Measurements from ENCODE around the gene MLXIPL. TPM values are rescaled to one million over a fixed set of nuclear protein-coding genes. Genes with fewer than 3 reads are reported as not detected.
"Not testable (repeated sequence)": the region's sequence is repeated elsewhere in the genome, so short reads cannot be mapped to it uniquely, and the experiment has no call there.

MLXIPL gene
- total RNA-seq, 1 donor from 2014 or later = not detected

DNA sequence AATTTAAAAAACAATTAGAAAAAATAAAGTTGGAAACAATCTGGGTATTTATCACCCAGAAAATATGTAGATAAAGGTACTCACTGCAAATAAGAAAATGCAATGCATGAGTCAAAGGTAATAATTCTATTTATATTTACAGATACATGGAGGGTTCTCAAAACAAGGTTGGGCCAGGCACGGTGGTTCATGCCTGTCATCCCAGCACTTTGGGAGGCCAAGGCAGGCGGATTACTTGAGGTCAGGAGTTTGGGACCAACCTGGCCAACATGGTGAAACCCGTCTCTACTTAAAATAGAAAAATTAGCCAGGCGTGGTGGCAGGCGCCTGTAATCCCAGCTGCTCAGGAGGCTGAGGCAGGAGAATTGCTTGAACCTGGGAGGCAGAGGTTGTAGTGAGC, 74.2 kb downstream of the MLXIPL start:
- not testable (repeated sequence) for DNase-seq (ENCODE audit: low read depth in 2 of 2)

DNA sequence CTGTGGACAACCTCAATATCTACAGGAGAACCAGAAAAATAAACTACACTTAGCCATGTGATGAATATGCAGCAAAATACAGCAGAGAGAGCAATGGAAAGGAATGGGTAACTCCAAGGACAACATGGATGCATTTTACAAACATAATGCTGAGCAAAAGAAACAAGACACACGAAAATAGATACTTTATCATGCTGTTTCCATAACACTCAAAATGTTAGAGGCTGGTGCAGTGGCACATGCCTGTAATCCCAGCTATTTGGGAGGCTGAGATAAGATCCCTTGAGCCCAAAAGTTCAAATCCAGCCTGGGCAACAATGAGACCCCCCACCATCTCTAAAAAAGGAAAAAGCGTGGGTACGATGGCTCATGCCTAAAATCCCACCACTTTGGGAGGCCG, 75.1 kb downstream of the MLXIPL start:
- DNase-seq (ENCODE audit: low read depth in 2 of 2) = no peak

DNA sequence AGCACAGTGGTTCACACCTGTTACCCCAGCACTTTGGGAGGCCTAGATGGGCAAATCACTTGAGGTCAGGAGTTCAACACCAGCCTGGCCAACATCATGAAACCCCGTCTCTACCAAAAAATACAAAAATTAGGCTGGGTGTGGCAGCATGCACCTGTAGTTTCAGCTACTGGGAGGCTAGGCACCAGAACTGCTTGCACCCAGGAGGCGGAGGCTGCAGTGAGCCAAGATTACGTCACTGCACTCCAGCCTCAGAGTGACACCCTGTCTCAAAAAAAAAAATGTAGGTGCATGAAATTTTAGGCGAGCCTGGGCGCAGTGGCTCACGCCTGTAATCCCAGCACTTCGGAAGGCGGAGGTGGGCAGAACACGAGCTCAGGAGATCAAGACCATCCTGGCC, 76.5 kb downstream of the MLXIPL start:
- no peak for DNase-seq (ENCODE audit: low read depth in 2 of 2)

DNA sequence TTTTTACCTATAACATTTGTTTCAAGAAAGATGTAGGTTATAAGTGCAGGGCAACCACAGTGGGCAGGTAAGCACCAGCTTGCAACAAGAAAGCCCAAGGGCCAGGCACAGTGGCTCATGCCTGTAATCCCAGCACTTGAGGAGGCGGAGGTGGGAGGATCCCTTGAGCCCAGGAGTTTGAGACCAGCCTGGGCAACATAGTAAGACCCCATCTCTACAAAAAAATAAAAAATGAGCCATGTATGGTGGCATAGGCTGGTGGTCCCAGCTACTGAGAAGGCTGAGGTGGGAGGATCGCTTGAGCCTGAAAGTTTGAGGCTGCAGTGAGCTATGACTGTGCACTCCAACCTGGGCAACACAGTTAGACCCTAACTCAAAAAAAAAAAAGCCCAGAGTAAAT, 79.6 kb downstream of the MLXIPL start:
- no peak for DNase-seq (ENCODE audit: low read depth in 2 of 2)

Other genes starting within 250 kb of the MLXIPL start
- gene FZD9, start 190.7 kb downstream of the MLXIPL start, total RNA-seq = 4.4 and 11.0 TPM in 2 replicates
- gene BAZ1B, start 102.2 kb downstream of the MLXIPL start, total RNA-seq = 37.2 and 37.3 TPM in 2 replicates
- 21.3 and 24.9 TPM in 2 replicates for gene BCL7B, start 66.8 kb downstream of the MLXIPL start, total RNA-seq
- gene TBL2, start 45.9 kb downstream of the MLXIPL start, total RNA-seq = 38.6 and 70.0 TPM in 2 replicates
- 2.7 and 3.8 TPM in 2 replicates for gene VPS37D, start 43.3 kb upstream of the MLXIPL start, total RNA-seq
- gene DNAJC30, start 58.9 kb upstream of the MLXIPL start, total RNA-seq = 1.0 and 2.0 TPM in 2 replicates
- gene BUD23, start 59.1 kb upstream of the MLXIPL start, total RNA-seq = 33.1 and 38.0 TPM in 2 replicates
- 7.0 and 7.2 TPM in 2 replicates for gene STX1A, start 95.1 kb upstream of the MLXIPL start, total RNA-seq
- 7.1 and 7.7 TPM in 2 replicates for gene ABHD11, start 114.3 kb upstream of the MLXIPL start, total RNA-seq
- gene CLDN3, start 145.7 kb upstream of the MLXIPL start, total RNA-seq = 0.13 and 0.26 TPM in 2 replicates
- under 0.01 and 0.25 TPM in 2 replicates for gene CLDN4, start 206.5 kb upstream of the MLXIPL start, total RNA-seq
- gene METTL27, start 218.0 kb upstream of the MLXIPL start, total RNA-seq = 0.90 and 1.0 TPM in 2 replicates
- gene TMEM270, start 236.6 kb upstream of the MLXIPL start, total RNA-seq = not detected in 2 replicates